ENCODE data around the gene HMGCS2. TPM values are rescaled to one million over a fixed set of nuclear protein-coding genes. Genes with fewer than 3 reads are reported as not detected.
A peak's percentile ranks its signal among the peaks of the same experiment; 100 is the strongest.

Gene HMGCS2
- total RNA-seq, 1 donor from 2014 or later: 65.5 TPM

GRCh38 chr1:119743776-119744597 lies 24.7 kb downstream of the HMGCS2 start:
- peak overlapping the region; percentile 11 for H3K27ac ChIP-seq (replicated peaks)
- H3K4me1 ChIP-seq: peaks cover 35% of the 10 kb centered on the region
- peak; percentile 61 for DNase-seq
- H3K4me3 ChIP-seq: no peak overlapping the region
- no peaks in the 10 kb centered on the region for H3K36me3 ChIP-seq
- no peaks in the 10 kb centered on the region for H3K9me3 ChIP-seq (replicated peaks)
- intact Hi-C loops (cut with micrococcal nuclease): no loop called here
- no peaks in the 10 kb centered on the region for H3K27me3 ChIP-seq (ENCODE audit: low read depth)
- peak; percentile 84 for TF ChIP-seq CTCF (IDR thresholded peaks at IDR 0.05; ENCODE audit: borderline replicate concordance)

- intact Hi-C loops (cut with micrococcal nuclease): no loop called here
- no peak for DNase-seq
- Histone ChIP-seq H3K27ac (replicated peaks) (peak overlapping the region; percentile 11), H3K27me3 (ENCODE audit: low read depth) (no peaks in the 10 kb centered on the region), H3K4me3 (no peak overlapping the region), H3K9me3 (replicated peaks) (no peaks in the 10 kb centered on the region), H3K36me3 (no peaks in the 10 kb centered on the region), H3K4me1 (peaks cover 35% of the 10 kb centered on the region)
- TF ChIP-seq CTCF (IDR thresholded peaks at IDR 0.05; ENCODE audit: borderline replicate concordance): no peak
Measured at GRCh38 chr1:119743308-119743707, 25.4 kb downstream of the HMGCS2 start.

GRCh38 chr1:119742677-119743076 lies 26.0 kb downstream of the HMGCS2 start:
- Histone ChIP-seq H3K27me3 (ENCODE audit: low read depth) (no peaks in the 10 kb centered on the region), H3K4me1 (peaks cover 34% of the 10 kb centered on the region), H3K36me3 (no peaks in the 10 kb centered on the region), H3K4me3 (no peak overlapping the region), H3K27ac (replicated peaks) (peak overlapping the region; percentile 74), H3K9me3 (replicated peaks) (no peaks in the 10 kb centered on the region)
- intact Hi-C loops (cut with micrococcal nuclease): no loop called here
- TF ChIP-seq CTCF (IDR thresholded peaks at IDR 0.05; ENCODE audit: borderline replicate concordance): no peak
- DNase-seq: no peak

GRCh38 chr1:119742202-119742601 lies 26.5 kb downstream of the HMGCS2 start:
- Histone ChIP-seq H3K36me3 (no peaks in the 10 kb centered on the region), H3K4me3 (no peak overlapping the region), H3K4me1 (peaks cover 30% of the 10 kb centered on the region), H3K9me3 (replicated peaks) (no peaks in the 10 kb centered on the region), H3K27ac (replicated peaks) (peak overlapping the region; percentile 74), H3K27me3 (ENCODE audit: low read depth) (no peaks in the 10 kb centered on the region)
- DNase-seq: peak; percentile 45
- TF ChIP-seq CTCF (IDR thresholded peaks at IDR 0.05; ENCODE audit: borderline replicate concordance): no peak
- intact Hi-C loops (cut with micrococcal nuclease): no loop called here

- H3K4me1 ChIP-seq: peaks cover 26% of the 10 kb centered on the region
- no peaks in the 10 kb centered on the region for H3K27me3 ChIP-seq (ENCODE audit: low read depth)
- H3K4me3 ChIP-seq: no peak overlapping the region
- TF ChIP-seq CTCF (IDR thresholded peaks at IDR 0.05; ENCODE audit: borderline replicate concordance): no peak
- no peak for DNase-seq
- no peaks in the 10 kb centered on the region for H3K36me3 ChIP-seq
- intact Hi-C loops (cut with micrococcal nuclease): no loop called here
- H3K9me3 ChIP-seq (replicated peaks): no peaks in the 10 kb centered on the region
- peak overlapping the region; percentile 74 for H3K27ac ChIP-seq (replicated peaks)
Measured at GRCh38 chr1:119740896-119741780, 27.6 kb downstream of the HMGCS2 start.
